ENCODE measurements around the gene CAMSAP1.

DNA sequence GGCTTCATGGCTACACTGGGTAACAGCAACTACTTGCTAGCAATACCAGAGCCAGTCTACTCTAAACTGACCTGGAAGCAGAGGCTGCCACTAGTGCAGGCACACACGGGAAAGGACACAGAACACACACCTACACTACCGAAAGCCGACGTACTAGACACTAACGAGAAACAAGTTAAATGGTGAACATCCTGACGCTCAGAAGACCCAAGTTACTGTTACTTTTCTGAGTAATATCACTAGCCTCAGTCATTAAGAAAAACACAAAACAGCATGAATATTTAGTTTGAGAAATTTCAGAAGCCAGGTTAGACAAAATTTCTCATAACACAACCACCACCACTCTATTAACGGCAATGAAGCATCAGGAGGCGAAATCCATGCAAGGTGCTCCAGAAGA lies 44.5 kb downstream of the CAMSAP1 start:
- TF ChIP-seq POLR2AphosphoS5 (IDR thresholded peaks at IDR 0.05; ENCODE audit: low read depth, low read length) = no peak
- TF ChIP-seq, protein P1, sequence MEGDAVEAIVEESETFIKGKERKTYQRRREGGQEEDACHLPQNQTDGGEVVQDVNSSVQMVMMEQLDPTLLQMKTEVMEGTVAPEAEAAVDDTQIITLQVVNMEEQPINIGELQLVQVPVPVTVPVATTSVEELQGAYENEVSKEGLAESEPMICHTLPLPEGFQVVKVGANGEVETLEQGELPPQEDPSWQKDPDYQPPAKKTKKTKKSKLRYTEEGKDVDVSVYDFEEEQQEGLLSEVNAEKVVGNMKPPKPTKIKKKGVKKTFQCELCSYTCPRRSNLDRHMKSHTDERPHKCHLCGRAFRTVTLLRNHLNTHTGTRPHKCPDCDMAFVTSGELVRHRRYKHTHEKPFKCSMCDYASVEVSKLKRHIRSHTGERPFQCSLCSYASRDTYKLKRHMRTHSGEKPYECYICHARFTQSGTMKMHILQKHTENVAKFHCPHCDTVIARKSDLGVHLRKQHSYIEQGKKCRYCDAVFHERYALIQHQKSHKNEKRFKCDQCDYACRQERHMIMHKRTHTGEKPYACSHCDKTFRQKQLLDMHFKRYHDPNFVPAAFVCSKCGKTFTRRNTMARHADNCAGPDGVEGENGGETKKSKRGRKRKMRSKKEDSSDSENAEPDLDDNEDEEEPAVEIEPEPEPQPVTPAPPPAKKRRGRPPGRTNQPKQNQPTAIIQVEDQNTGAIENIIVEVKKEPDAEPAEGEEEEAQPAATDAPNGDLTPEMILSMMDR (IDR thresholded peaks at IDR 0.05) = no peak
- TF ChIP-seq SIN3A (IDR thresholded peaks at IDR 0.05; ENCODE audit: borderline replicate concordance, insufficient read depth, low read depth, low read length) = no peak
